Ishikawa (cell line): Measurements from ENCODE around the gene ADM5.

Experiments
- CEBPB ChIP-seq: IDR thresholded peaks from 2 replicates; pipeline ENCODE4 v1.6.1; 2012
- CREB1 ChIP-seq: IDR thresholded peaks from 2 replicates; pipeline ENCODE4 v1.6.1; 2012; ENCODE audit warnings: low read depth
- EGR1 ChIP-seq: IDR thresholded peaks from 2 replicates; pipeline ENCODE4 v1.6.1; 2012
- EP300 ChIP-seq: IDR thresholded peaks from 2 replicates; pipeline ENCODE4 v1.6.1; 2012; ENCODE audit warnings: borderline replicate concordance
- FOXM1 ChIP-seq: IDR thresholded peaks from 2 replicates; pipeline ENCODE4 v1.6.1; 2012; ENCODE audit warnings: low read depth, borderline replicate concordance
- MAX ChIP-seq: IDR thresholded peaks from 2 replicates; pipeline ENCODE4 v1.6.1; 2012
- NFIC ChIP-seq: IDR thresholded peaks from 2 replicates; pipeline ENCODE4 v1.6.1; 2012
- RAD21 ChIP-seq: IDR thresholded peaks from 2 replicates; pipeline ENCODE4 v1.6.1; 2012; ENCODE audit warnings: low read depth
- REST ChIP-seq: IDR thresholded peaks from 2 replicates; pipeline ENCODE4 v1.6.1; 2012; ENCODE audit warnings: low read depth, mild to moderate bottlenecking
- TAF1 ChIP-seq: IDR thresholded peaks from 2 replicates; pipeline ENCODE4 v1.6.1; 2012; ENCODE audit warnings: low read depth, mild to moderate bottlenecking
- TCF12 ChIP-seq: IDR thresholded peaks from 2 replicates; pipeline ENCODE4 v1.6.1; 2012; ENCODE audit warnings: low read depth
- TEAD4 ChIP-seq: IDR thresholded peaks from 2 replicates; pipeline ENCODE4 v1.6.1; 2012
- USF1 ChIP-seq: IDR thresholded peaks from 2 replicates; pipeline ENCODE4 v1.6.1; 2012
- YY1 ChIP-seq: IDR thresholded peaks from 2 replicates; pipeline ENCODE4 v1.6.1; 2012; ENCODE audit warnings: low read depth
- ZBTB7A ChIP-seq: IDR thresholded peaks from 2 replicates; pipeline ENCODE4 v1.6.1; 2012; ENCODE audit warnings: low read depth

The ADM5 gene

GRCh38 chr19:49685845-49686332 lies 3.5 kb upstream of the ADM5 start:
- TF ChIP-seq EP300 (no peak), RAD21 (no peak), USF1 (no peak), NFIC (no peak), MAX (no peak), CEBPB (no peak), TCF12 (no peak), TAF1 (no peak)

- TF ChIP-seq TAF1 (no peak), CEBPB (no peak), EGR1 (no peak), ZBTB7A (no peak), TEAD4 (no peak), MAX (no peak), FOXM1 (no peak), USF1 (no peak), REST (no peak), RAD21 (no peak), CREB1 (no peak), TCF12 (no peak), NFIC (no peak)
Observed at GRCh38 chr19:49686503-49687088, 2.8 kb upstream of the ADM5 start.

- no peak for TF ChIP-seq USF1
- TF ChIP-seq CEBPB, result no peak
- no peak for TF ChIP-seq EGR1
- TF ChIP-seq TAF1, result no peak
- no peak for TF ChIP-seq CREB1
- TF ChIP-seq MAX, result no peak
- TF ChIP-seq EP300, result no peak
- TF ChIP-seq FOXM1, result no peak
- no peak for TF ChIP-seq TCF12
Observed at GRCh38 chr19:49687150-49687549, 2.2 kb upstream of the ADM5 start.

GRCh38 chr19:49687566-49688316 lies 1.7 kb upstream of the ADM5 start:
- TF ChIP-seq YY1, result no peak
- no peak for TF ChIP-seq ZBTB7A
- TF ChIP-seq TAF1, result no peak

GRCh38 chr19:49688531-49689132 lies 762 bp upstream of the ADM5 start:
- TF ChIP-seq ZBTB7A (0 out of 2 replicates have a peak, but pooled peaks have one; percentile 8), NFIC (no peak), MAX (no peak), CREB1 (no peak), CEBPB (no peak), EP300 (no peak), TEAD4 (no peak), YY1 (no peak), FOXM1 (no peak)

- no peak for TF ChIP-seq CREB1
- TF ChIP-seq TCF12, result no peak
- TF ChIP-seq REST, result no peak
- TF ChIP-seq ZBTB7A, result no peak
- no peak for TF ChIP-seq MAX
- no peak for TF ChIP-seq TAF1
- no peak for TF ChIP-seq CEBPB
- TF ChIP-seq USF1, result no peak
- no peak for TF ChIP-seq EGR1
- no peak for TF ChIP-seq YY1
- no peak for TF ChIP-seq TEAD4
- TF ChIP-seq RAD21, result no peak
- TF ChIP-seq NFIC, result no peak
- TF ChIP-seq EP300, result no peak
- no peak for TF ChIP-seq FOXM1
Observed at GRCh38 chr19:49690079-49690655, 773 bp downstream of the ADM5 start.
